Thyroid gland (tissue), 4 donors: ENCODE results near the gene CPT1C.

Source experiments
- CTCF ChIP-seq, 6 experiments: fragments of 200-600 bp in 3 of 6; fragments of 450-650 bp in 3 of 6; sonication (generic) in 3 of 6; IDR thresholded peaks; one replicate each; pipeline ENCODE4 v1.5.1; 2016 to 2019; ENCODE audit warnings: antibody characterized with exemption in 6 of 6, mild to moderate bottlenecking in 2 of 6, inconsistent platforms in 1 of 6, moderate library complexity in 1 of 6
- POLR2A ChIP-seq, 2 donors: fragments of 450-650 bp; IDR thresholded peaks; one replicate each; pipeline ENCODE4 v1.6.1; 2017; ENCODE audit warnings: antibody characterized with exemption in 2 of 2, mild to moderate bottlenecking in 2 of 2, moderate library complexity in 1 of 2

DNA sequence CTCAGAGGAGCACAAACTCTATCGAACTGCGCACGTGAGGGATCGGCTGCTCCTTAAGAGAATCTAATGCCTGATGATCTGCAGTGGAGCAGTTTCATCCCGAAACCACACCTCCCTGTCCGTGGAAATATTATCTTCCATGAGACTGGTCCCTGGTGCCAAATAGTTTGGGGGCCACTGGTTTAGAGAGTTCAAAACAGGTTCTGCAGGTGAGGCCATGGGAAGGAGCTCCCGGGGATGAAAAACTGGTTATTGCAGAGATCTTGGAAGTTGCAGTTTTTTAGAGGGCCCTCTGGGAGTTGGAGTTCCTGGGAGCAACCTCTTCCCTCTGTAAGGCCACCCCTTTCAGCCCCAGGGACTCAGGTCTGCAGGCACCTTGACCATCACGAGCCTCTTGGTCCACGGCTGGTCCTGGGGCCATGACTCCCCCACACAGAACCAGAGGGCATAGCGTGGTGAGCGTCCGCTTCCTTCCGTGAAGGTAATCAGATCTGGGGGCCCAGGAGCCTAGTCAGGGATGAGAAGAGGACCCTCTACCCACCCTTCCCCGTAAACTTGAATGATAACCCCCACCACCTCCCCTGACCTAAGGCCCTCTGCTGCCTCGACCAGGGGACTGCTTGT, 30.5 kb upstream of the CPT1C start:
- TF ChIP-seq POLR2A (IDR thresholded peaks at IDR 0.05) (no peak), CTCF (IDR thresholded peaks at IDR 0.05) (no peak)
